Ascending aorta (tissue), 2 donors: ENCODE results near the gene CARF. TPM values are rescaled to one million over a fixed set of nuclear protein-coding genes. Genes with fewer than 3 reads are reported as not detected.

Experiments used
- DNase-seq, 2 donors: peaks; one replicate each; pipeline ENCODE4 v3.0.0-alpha.2; 2019; ENCODE audit warnings: low spot score in 2 of 2
- H3K27ac ChIP-seq, 2 donors: fragments of 200-600 bp; sonication (generic); one replicate each; pipeline ENCODE4 v1.5.1; 2016 to 2017; ENCODE audit warnings: mild to moderate bottlenecking in 1 of 2
- H3K27me3 ChIP-seq: fragments of 200-600 bp; sonication (generic); one replicate; pipeline ENCODE4 v1.5.1; 2017
- H3K36me3 ChIP-seq, 2 donors: fragments of 200-600 bp; sonication (generic); one replicate each; pipeline ENCODE4 v1.5.1; 2016
- H3K4me1 ChIP-seq, 2 donors: fragments of 200-600 bp; sonication (generic); one replicate each; pipeline ENCODE4 v1.5.1; 2016 to 2017; ENCODE audit warnings: mild to moderate bottlenecking in 1 of 2
- H3K4me3 ChIP-seq, 2 donors: fragments of 200-600 bp; sonication (generic); one replicate each; pipeline ENCODE4 v1.5.1; 2016 to 2017; ENCODE audit warnings: mild to moderate bottlenecking in 1 of 2
- H3K9me3 ChIP-seq, 2 donors: fragments of 200-600 bp; sonication (generic); one replicate each; pipeline ENCODE4 v1.5.1; 2016
- CTCF ChIP-seq, 3 experiments: fragments of 200-600 bp in 2 of 3; fragments of 450-650 bp in 1 of 3; sonication (generic) in 2 of 3; IDR thresholded peaks; one replicate each; pipeline ENCODE4 v1.5.1; 2016 to 2019; ENCODE audit warnings: antibody characterized with exemption in 3 of 3, mild to moderate bottlenecking in 1 of 3, moderate library complexity in 1 of 3
- intact Hi-C: fragments of 100-400 bp; cut with DNase I; formaldehyde crosslinking; loops from one replicate; pipeline ENCODE4 v1.15.1; 2023
- total RNA-seq: library from RNA; depleted of rRNA; stranded (reverse); fragments of >200 nt; gene quantifications from one replicate; pipeline ENCODE4 v1.1.0, GENCODE V29; 2016

CARF gene
- total RNA-seq, 1 donor from 2014 or later = 26.2 TPM

GRCh38 chr2:203021991-203022390, 109.9 kb downstream of the CARF start:
- Histone ChIP-seq H3K4me1 (peaks cover 0 to 40% of the 10 kb centered on the region in 2 donors), H3K9me3 (no peaks in the 10 kb centered on the region), H3K27me3 (no peaks in the 10 kb centered on the region), H3K27ac (peak overlapping the region; percentile 90 to 97), H3K36me3 (no peaks in the 10 kb centered on the region), H3K4me3 (peak overlapping the region; percentile 72 to 83)
- DNase-seq = no peak
- intact Hi-C loops = no loop called here
- no peak for TF ChIP-seq CTCF (IDR thresholded peaks at IDR 0.05)

GRCh38 chr2:203022751-203023150, 110.7 kb downstream of the CARF start:
- no peaks in the 10 kb centered on the region for H3K9me3 ChIP-seq
- H3K4me1 ChIP-seq = peaks cover 0 to 43% of the 10 kb centered on the region in 2 donors
- TF ChIP-seq CTCF (IDR thresholded peaks at IDR 0.05) = no peak
- intact Hi-C loops = no loop called here
- DNase-seq = no peak
- H3K4me3 ChIP-seq = peak overlapping the region; percentile 32 to 83
- H3K36me3 ChIP-seq = no peaks in the 10 kb centered on the region
- no peaks in the 10 kb centered on the region for H3K27me3 ChIP-seq
- H3K27ac ChIP-seq = peak overlapping the region; percentile 90 to 97

DNA sequence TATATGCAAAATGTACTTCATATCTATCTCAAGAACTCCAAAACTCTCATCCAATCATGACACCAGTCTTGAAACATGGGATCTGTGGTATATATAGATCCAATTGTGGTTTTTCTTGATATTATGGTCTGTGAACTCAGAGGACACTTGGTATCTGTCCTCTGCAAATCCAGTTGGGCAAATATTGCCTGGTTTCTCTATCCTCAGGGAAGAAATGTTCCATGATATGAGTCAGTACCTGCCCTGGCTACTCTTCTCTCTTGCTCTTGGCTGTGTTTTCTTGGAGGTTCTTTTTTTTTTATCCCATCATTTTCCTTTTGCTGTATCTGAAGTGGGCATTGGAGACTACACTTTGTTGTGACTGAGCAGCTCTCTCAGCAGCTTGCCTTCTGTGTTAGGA, 113.5 kb downstream of the CARF start:
- peak overlapping the region; percentile 53 to 97 for H3K27ac ChIP-seq
- no peak overlapping the region for H3K4me3 ChIP-seq
- no peaks in the 10 kb centered on the region for H3K36me3 ChIP-seq
- H3K4me1 ChIP-seq = peaks cover 0 to 43% of the 10 kb centered on the region in 2 donors
- no peak for TF ChIP-seq CTCF (IDR thresholded peaks at IDR 0.05)
- no peaks in the 10 kb centered on the region for H3K9me3 ChIP-seq
- intact Hi-C loops = no loop called here
- no peaks in the 10 kb centered on the region for H3K27me3 ChIP-seq
- DNase-seq = no peak

DNA sequence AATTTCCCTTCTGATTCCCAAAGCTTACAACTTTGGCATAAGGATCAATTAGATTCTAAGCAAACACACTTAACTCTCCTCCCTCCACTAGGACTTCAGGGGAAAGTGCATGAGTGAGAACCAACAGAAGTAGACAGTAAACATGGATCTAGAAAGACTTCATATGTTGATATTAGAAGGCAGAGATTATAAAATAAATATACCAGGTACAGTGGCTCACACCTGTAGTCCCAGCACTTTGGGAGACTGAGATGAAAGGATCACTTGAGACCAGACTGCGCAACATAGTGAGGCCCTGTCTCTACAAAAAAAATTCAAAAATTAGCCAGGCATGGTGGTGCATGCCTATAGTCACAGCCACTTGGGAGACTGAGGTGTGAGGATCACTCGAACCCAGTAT, 118.5 kb downstream of the CARF start:
- Histone ChIP-seq H3K4me1 (peaks cover 0 to 47% of the 10 kb centered on the region in 2 donors), H3K9me3 (no peaks in the 10 kb centered on the region), H3K27ac (peak overlapping the region in 1 of 2 donors; percentile 43), H3K36me3 (no peaks in the 10 kb centered on the region), H3K27me3 (no peaks in the 10 kb centered on the region), H3K4me3 (no peak overlapping the region)
- no peak for DNase-seq
- TF ChIP-seq CTCF (IDR thresholded peaks at IDR 0.05) = no peak
- intact Hi-C loops = no loop called here

DNA sequence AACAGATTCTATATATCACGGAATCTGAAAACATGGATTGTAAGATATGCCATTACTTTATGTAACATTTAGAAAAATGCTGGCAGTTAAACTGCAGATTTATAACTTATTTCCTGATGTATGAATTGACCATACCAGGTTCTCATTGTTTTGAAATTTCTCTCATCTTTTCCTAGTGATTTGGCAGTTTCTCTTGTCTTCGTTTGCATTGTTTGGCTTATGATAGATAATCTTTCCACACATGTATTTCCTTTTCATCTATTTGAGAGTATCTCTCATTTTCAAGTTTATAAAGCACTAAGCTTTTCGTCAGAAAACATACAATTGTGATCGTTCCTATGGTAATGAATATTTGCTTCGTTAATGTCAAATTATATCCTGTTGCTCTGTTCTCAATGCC, 118.9 kb downstream of the CARF start:
- DNase-seq = no peak
- H3K4me3 ChIP-seq = no peak overlapping the region
- peaks cover 0 to 48% of the 10 kb centered on the region in 2 donors for H3K4me1 ChIP-seq
- H3K27me3 ChIP-seq = no peaks in the 10 kb centered on the region
- peak overlapping the region in 1 of 2 donors; percentile 43 for H3K27ac ChIP-seq
- no peaks in the 10 kb centered on the region for H3K36me3 ChIP-seq
- no peak for TF ChIP-seq CTCF (IDR thresholded peaks at IDR 0.05)
- intact Hi-C loops = no loop called here
- H3K9me3 ChIP-seq = no peaks in the 10 kb centered on the region

DNA sequence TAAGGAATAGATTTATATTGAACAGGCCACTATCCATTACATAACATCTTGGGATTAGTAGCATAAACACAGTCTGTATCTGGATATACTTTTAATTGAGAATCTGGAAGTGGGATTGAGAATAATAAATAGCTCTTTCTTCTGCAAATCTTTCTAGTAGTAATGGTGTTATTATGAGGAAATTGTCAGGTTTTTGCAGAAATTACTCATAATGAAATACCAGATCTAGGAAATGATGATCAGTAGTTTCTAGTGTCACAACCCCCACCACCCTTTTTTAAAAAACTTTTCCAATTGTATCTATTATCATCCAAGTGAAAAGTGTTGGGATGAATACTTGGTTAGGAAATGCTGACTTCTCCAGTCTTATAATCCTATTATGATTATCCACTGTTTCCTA, 121.3 kb downstream of the CARF start:
- Histone ChIP-seq H3K27ac (peak overlapping the region in 1 of 2 donors; percentile 88), H3K27me3 (no peaks in the 10 kb centered on the region), H3K9me3 (no peaks in the 10 kb centered on the region), H3K4me3 (no peak overlapping the region), H3K4me1 (peaks cover 3 to 62% of the 10 kb centered on the region in 2 donors), H3K36me3 (no peaks in the 10 kb centered on the region)
- TF ChIP-seq CTCF (IDR thresholded peaks at IDR 0.05) = no peak
- intact Hi-C loops = no loop called here
- DNase-seq = no peak
